GM12873 (cell line): ENCODE measurements around the gene NPPA.

ENCODE experiments used
- CTCF ChIP-seq: IDR thresholded peaks from 2 replicates; pipeline ENCODE4 v1.5.1; 2012; ENCODE audit warnings: low read depth, mild to moderate bottlenecking, moderate library complexity, low read length, control low read depth; ENCODE audit not compliant: insufficient read depth; ENCODE audit errors: missing control alignments

NPPA gene

GRCh38 chr1:11839727-11840705 lies 7.6 kb downstream of the NPPA start:
- no peak for TF ChIP-seq CTCF

GRCh38 chr1:11838349-11839272 lies 9.0 kb downstream of the NPPA start:
- peak; percentile 100 for TF ChIP-seq CTCF

- no peak for TF ChIP-seq CTCF
Measured at GRCh38 chr1:11837767-11838348, 9.7 kb downstream of the NPPA start.

GRCh38 chr1:11836955-11837766 lies 10.4 kb downstream of the NPPA start:
- TF ChIP-seq CTCF: no peak

- TF ChIP-seq CTCF: no peak
Measured at GRCh38 chr1:11835441-11836225, 11.9 kb downstream of the NPPA start.

GRCh38 chr1:11833900-11834299 lies 13.7 kb downstream of the NPPA start:
- no peak for TF ChIP-seq CTCF
